GM21515 (cell line): ENCODE measurements around the gene EML6.

ENCODE experiments used
- ATAC-seq: cut with Tn5 transposase; IDR thresholded peaks from one replicate; pipeline ENCODE4 v1.9.1; 2021; ENCODE audit not compliant: unreplicated experiment

The EML6 gene

DNA sequence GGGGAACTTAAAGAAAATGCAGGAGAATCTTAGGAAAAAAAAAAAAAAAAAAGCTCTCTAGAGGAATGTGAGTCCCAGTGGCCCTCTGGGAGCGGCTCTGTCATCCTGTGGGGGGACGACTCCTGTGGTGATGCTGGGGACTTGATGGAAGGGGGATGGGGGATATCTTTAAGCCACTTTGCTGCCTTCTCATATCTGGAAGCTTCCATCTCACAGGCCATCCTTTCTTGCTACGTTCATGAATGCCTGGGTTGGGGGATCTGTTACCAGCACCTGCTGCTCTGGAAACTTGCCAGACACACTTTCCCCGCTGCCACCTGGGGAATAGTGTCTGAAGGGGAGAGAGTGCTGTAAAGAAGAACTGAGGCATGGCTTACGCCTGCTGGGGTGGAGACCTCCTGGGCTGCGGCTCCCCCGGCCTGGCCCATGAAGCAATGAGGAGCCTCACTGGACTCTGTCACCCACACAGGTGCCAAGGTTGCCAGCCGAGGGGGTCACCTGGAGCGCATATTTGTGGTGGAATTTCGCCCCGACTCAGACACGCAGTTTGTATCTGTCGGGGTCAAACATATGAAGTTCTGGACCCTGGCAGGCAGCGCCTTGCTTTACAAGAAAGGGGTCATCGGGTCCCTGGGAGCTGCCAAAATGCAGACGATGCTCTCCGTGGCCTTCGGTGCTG is 234.0 kb downstream of the EML6 start:
- no peak for ATAC-seq

DNA sequence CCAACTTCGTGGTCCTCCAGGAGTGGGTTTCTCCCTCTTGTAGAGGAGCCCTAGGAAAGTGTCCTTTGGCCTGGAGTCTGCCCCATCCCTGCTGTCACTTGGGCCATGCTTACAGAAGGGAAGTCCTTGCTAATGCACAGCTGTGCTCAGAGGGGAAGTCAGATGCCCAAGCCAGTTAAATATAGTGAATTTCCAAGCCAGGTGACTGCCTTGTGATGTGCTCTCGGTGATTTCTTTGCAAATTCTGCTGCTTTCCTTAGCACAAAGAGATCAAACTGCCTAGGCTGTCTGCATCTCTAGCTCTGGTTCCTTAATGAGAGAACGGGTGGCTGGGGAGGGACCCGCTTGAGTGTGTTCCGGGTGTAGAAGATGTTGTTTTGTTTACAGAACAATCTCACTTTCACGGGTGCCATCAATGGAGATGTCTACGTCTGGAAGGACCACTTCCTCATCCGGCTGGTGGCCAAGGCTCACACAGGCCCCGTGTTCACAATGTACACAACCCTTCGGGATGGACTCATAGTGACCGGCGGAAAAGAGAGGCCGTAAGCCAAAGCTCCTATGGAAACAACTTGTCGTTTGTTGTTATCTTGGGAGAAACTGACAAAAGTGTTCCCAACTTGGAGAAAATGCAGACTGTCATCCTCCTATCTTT is 235.4 kb downstream of the EML6 start:
- no peak for ATAC-seq

DNA sequence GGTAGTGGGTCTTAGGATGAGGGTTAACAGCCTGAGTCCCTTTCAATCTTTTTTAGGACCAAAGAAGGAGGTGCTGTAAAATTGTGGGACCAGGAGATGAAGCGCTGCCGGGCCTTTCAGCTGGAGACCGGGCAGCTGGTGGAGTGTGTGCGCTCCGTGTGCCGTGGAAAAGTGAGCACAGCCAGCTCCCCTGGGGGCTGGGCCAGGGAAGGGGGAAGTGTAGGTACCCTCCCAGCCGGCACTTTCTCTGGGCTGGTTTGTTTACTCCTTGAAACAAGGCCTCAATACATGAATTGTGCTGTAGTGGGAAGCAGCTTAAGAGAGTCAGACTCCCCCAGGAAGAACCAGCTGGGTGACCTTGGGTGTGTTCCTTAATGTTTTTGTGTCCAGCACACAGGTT is 236.7 kb downstream of the EML6 start:
- no peak for ATAC-seq

DNA sequence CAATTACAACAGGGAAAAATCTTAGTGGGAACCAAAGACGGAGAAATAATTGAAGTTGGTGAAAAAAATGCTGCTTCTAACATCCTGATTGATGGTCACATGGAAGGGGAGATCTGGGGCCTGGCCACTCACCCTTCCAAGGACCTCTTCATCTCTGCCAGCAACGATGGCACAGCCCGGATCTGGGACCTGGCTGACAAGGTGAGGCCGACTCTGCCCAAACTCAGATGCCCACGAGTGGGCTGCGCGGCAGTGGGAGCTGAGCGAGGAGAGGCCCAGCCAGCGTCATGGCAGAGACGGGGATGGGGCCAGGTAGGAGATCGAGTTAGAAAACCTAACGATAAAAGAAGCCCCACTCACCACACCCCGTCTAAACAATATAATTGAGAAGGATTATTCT is 239.0 kb downstream of the EML6 start:
- ATAC-seq, result no peak

DNA sequence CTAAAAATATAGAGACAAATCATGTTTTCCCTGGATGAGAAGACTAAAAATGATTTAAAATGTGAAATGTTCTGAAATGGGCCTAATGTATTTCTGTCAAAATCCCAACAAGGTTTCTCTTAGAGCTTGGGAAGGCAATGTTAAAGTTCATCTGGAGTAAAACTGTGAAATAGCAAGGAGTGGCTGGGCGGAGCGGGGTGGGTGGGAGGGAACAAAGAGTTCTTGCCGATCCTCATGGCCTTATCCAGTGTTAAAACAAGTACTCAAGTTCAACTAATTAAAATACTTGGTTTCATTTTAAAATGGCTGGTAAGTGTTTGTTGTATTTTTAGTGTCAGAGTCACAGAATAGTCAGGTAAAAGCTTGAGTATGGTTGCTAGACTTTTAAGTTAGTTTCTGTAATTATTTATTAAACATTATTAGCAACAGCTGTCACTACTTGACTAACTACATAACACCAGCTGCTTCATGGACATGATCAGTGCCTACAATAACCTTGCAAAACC is 239.5 kb downstream of the EML6 start:
- ATAC-seq, result no peak

DNA sequence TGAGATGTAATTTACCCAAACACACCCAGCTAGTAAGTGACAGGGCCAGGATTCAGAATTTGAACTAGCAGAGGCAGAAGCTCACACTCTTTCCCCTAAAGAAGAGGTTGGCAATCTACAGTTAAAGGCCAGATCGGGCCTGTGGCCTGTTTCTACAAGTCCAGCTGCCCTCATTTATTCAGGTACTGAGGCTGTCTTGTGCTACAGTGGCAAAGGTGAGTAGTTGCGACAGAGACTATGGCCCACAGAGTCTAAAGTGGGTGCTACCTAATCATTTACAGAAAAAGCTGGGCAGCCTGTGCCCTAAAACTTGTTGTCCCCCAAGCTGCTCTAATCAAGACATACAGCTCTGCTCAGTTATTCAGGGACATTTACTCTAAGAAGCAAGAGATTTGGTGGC is 240.0 kb downstream of the EML6 start:
- ATAC-seq, result no peak

DNA sequence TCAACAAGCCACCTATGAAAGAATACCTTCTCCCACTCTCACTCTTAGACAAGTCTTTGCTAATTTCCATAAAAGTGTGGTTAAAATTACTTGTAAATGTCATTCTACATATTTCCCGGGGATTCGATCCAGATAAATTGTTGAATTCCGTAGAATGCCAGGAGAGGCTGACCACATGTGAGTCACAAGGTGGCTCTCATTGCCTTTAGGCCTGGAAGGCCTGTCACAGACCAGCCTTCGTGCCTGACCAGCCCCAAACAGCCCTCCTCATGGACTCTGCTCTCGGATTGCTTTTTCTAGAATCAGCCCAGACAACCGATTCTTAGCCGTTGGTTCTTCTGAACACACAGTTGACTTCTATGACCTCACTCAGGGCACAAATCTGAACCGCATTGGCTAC is 240.8 kb downstream of the EML6 start:
- no peak for ATAC-seq

DNA sequence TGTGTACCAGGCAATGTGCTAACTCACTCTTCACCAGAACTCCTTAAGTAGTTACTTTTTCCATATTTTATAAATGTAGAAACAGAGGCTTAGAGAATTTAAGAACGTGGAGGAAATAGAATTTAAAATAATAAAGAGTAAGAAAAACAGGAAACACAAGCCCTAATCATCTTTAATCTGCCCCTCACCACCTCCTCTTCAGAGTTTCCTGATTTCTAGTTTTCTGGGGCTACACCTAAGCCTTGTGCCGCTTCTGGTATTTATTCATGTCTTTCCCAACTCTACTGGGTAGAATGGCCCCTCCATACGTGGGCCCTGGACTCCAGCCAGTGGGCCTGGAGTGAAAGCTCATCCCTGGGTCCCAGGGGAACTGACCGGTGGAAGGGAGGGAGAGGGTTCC is 241.4 kb downstream of the EML6 start:
- no peak for ATAC-seq

DNA sequence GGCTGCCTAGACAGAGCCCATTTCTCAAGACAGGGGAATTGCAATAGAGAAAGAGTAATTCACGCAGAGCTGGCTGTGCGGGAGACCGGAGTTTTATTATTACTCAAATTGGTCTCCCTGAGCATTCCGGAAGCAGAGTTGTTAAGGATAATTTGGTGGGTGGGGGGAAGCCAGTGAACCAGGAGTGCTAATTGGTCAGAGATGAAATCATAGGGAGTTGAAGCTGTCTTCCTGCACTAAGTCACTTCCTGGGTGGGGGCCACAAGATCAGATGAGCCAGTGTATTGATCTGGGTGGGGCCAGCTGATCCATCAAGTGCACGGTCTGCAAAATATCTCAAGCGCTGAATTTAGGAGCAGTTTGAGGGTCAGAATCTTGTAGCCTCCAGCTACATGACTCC is 242.0 kb downstream of the EML6 start:
- no peak for ATAC-seq

DNA sequence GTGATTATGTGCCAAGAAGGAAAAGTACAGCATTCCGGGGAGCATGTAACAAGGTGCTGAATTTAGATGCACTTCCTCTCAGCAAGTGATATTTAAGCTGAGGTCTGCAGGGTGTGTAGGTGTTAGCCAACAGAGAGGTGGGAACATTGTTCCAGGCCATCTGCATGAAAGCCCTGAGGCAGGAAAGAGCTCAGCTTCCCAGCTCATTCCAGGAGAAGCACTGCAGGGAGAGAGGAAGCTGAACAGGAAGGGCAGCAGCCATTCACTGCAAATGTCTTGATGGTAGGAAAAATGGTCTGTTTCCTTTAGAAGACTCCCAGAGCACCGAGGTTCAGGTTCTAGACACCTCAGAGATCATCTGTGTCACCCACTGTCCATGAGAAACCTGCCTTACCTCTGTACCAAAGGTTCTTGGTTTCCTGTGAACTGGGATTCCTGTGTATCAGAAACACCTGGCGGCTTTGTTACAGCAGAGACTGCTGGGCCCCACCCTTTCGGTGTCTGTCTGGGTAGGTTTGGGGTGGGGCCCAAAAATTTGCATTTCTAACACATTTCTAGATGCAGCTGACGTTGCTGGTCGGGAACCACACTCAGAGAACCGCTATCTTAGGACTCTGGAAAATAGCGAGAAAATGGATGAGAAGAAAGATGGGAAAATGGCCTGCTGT is 242.8 kb downstream of the EML6 start:
- no peak for ATAC-seq

DNA sequence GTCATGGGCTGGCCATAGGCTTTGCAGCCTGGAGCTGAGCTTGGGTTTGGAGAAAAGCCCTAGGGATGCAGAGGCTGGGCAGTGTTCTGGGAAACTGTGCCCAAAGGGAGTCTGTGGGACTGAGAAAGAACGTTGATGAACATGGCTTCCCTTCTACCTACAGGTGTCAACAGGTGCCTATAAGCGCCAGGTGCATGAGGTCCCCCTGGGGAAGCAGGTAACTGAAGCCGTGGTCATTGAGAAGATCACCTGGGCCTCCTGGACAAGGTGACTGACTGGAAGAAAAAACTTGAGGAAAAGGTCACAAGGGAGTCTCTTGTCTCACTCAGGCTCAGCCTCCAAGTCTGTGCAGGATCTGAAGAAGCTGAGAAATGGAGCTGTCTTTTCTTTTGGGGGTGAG is 243.4 kb downstream of the EML6 start:
- no peak for ATAC-seq

DNA sequence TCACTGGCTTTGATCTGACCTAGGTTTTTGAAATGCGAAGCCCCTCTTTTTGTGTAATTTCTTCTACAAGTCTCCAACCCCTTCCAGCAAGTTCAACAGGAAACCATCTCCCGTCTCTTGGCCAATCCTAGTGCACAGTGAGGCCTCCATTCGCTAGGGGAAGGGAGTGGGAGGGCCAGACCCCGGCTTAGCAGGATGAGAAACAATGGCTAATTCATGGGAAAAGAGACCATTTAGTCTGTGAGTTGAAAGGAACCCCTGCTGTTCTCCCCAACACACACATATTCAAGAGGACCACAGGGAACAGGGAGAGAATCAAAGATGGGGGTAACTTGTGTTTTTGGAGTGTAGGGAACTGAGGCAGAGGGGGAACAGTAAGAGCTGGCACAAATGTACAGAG is 243.8 kb downstream of the EML6 start:
- ATAC-seq, result no peak

DNA sequence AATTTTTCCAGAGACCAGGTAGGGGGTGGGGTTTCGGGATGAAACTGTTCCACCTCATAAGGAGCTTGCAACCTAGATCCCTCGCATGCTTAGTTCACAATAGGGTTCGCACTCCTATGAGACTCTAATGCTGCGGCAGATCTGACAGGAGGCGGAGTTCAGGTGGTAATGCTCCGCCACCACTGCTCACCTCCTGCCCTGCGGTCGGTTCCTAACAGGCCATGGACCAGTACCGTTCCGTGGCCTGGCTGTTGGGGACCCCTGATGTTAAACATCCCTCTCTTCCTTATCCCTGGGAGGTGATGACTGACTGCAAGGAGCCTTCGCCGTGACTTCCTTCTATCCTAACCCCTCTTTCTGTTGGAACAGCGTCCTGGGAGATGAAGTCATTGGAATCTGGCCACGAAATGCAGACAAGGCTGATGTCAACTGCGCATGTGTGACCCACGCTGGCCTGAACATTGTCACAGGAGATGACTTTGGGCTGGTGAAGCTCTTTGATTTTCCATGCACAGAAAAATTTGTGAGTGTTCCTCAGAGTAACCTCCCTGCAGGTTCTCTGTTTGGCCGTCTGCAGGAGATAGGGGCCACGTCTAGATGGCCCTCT is 244.4 kb downstream of the EML6 start:
- no peak for ATAC-seq

DNA sequence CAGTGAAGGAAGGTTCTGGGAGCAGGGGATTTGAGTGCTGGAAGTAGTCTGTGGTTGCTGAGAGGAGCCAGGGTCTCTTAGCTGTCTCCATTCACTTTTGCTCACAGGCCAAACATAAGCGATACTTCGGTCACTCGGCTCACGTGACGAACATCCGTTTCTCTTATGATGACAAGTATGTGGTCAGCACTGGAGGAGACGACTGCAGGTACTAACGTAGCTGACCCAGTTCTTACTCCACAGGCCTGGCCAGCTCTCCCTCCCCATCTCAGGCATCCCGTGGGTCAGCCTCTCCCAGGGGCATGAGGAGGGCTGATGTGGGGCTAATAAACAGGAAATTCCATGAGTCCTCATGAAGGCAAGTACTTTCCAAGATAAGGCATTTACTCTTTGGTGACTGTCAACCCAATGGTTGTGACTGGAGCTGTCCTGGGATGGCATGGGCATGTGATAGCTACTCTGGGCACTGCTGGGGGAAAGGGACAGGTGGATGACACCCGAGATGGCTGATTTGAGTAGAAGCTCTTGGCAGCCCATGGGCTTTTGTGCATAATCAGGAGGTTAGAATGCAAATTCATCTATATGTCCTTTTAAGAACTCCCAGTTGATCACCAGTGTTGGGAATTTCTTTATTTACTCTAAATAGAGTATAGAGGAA is 245.2 kb downstream of the EML6 start:
- no peak for ATAC-seq

DNA sequence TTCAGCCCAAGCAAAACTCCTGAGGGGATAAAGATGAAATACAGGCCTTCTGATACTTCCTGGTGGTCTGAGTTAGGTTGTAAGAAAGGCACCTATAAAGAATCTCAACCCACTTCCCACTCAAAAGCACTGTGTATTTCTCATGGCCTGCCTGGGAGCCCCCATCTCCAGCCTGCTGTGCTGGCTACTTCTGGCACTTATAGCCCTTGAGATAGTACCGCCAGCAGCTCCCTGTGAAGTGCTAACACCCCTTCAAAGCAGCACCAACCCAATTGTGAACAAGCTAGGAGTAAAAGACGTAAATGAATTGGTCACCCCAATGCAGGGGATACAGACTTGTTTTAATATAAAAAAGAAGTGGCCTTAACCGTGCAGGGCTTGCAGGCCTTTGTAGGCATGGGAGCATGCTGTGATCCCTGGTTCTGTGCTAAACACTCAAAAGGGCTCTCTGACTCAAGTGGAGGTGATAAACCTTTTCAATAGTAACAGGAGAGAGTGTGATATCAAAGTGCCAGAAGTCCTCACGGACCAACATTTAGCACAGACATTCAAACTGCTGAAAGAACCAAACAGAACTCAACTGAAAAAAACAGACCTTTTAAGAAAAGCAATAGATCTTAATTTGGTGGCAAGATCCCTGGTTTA is 246.0 kb downstream of the EML6 start:
- ATAC-seq, result no peak

DNA sequence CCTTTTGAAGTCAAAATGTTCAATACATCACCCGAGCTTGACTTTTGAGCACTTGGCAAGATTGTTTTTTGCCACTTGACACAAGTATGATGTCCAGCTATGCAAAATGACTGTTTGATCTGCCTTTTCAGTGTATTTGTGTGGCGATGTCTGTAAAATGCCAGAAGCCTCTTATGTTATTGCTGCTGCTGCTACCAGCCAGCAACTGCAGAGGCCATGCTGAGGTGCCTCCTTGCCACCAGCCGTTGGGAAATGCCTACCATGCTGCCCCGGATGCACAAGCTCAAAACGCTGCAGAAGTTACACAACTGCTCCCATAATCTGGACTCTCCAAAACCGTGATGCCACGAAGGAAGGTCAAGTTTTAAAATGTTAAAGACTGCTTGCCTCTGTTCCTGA is 246.5 kb downstream of the EML6 start:
- ATAC-seq, result no peak

DNA sequence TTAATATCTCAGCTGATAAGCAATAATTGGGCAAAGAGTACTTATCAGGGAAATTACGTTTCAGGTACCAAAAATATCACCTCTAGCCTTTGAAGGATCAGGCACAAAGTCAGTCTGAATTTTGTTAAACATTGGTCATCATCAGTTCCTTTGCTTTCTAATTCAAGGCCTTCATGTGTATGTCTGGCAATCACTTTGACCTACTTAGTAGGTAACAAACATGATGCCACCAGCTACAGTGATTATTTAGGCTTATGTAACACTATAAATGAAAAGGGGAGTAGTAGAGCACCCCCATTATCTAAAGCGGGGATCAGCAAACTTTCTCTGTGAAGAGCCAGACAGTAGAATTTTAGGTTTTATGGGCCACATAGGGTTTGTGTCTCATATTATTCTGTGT is 251.7 kb downstream of the EML6 start:
- ATAC-seq, result no peak

DNA sequence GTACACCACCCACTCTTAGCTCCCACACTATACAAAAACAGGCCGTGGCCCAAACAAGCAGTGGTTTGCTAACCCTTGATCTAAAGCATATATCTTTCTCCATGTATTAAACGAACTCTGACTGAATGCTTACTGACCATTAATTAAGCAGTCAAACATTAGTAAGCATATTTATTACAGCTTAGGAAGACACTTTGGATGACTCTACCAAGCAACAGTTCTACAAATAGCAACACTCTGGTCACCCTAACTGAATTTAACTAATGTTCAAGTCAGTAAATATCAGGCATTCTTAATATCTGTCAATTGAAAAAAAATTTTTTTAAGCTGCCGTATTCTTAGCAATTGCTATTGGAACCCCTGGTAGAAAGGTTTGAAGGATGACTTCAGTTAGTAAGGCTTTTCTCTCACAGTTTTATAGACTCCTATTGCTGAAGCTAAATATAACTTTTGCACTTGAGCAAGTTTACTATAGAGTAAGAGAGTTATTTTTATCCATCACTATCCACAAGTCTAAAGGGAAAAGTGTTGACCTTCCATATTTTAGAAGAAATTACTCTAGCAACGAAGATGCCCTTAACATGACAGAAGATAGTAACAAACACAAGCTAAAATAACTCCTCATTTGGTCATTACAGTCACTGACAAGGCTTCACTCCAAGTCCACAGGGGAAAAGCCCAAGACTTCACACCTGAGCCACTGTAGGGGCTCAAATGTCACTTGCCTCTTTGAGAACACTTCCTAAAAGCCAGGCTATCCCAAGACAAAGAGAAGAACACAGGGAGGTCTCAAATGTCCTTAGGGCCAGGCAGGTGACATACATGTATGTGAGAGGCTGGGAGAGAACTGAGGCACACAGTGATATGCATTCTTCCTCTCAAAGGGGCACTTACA is 252.4 kb downstream of the EML6 start:
- no peak for ATAC-seq

DNA sequence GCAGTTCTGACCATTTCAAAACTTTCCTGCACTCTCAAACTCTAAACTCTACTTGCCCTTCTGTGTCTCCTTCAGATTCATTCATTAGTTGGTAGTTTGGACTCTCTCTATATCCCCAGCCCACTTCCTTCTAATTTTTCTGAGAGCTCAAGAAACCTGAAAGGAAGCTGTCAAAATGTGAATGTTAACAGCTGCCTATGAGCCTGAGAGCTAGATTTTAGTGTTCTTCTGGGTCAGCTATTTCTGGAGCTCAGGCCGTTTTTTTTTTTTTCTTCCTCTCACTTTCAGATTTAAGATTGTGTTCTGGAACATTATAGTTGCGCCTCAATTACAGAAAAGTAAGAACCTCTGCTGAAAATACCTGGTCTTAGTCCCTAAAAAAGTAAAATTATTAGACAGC is 253.7 kb downstream of the EML6 start:
- peak; percentile 95 for ATAC-seq
